GM12892 (cell line): ENCODE measurements around the gene DNAJB14.

Experiments
- DNase-seq: peaks from one replicate; pipeline ENCODE4 v3.0.0; 2011; ENCODE audit not compliant: insufficient read length
- FAIRE-seq: peaks from 2 replicates; lab custom pipeline; 2011; peaks lifted over from hg19 to GRCh38; lab: Jason Lieb, UNC
- POLR2A ChIP-seq: IDR thresholded peaks from 2 replicates; pipeline ENCODE4 v1.6.1; 2011; ENCODE audit warnings: low read depth, low read length, control low read depth
- POLR2AphosphoS5 ChIP-seq: IDR thresholded peaks from 2 replicates; pipeline ENCODE4 v1.6.1; 2011; ENCODE audit warnings: low read depth, low read length, control low read depth
- TAF1 ChIP-seq: IDR thresholded peaks from 2 replicates; pipeline ENCODE4 v1.6.1; 2011; ENCODE audit warnings: low read depth, mild to moderate bottlenecking, control low read depth, low read length, borderline replicate concordance

The DNAJB14 gene

DNA sequence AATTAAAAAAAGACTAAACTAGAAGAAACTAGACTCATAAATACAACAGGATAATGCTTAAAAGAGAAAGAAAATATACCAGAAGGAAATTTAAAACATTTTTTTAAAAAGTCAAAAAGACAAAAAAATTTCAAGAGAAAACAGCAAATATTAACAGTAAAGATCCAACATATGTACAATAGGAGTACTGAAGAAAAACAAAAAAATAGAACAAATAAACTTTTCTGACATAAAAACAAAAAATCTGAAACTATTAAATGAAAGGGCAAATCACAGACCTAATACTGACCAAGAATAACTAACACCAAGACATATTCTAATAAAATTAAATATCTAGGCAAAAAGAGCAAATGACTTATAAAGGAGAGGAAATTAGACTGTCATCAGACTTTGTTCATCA lies 11.5 kb downstream of the DNAJB14 start:
- FAIRE-seq: no peak
- no peak for DNase-seq
- TF ChIP-seq POLR2AphosphoS5 (no peak), TAF1 (no peak), POLR2A (no peak)

DNA sequence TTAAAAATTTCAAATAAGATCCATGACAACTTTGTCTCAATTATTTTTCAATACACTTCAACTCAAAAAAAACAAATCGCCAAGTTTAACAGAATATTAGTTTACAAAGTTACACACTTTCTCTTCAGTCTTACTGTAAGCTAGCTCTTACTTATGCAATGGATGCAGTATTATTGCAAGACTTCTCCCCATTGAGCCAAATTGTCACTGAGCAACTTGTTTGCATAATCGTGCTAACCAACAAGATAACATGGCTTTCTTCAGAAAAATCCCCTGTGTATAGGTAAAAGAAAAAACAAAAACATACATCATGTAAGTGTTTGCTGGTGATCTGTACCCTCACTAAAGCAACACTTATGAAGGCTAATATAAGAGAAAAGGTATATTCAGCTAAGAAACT lies 18.9 kb downstream of the DNAJB14 start:
- TF ChIP-seq POLR2A (no peak), TAF1 (no peak), POLR2AphosphoS5 (no peak)
- DNase-seq (no peak), FAIRE-seq (no peak)

DNA sequence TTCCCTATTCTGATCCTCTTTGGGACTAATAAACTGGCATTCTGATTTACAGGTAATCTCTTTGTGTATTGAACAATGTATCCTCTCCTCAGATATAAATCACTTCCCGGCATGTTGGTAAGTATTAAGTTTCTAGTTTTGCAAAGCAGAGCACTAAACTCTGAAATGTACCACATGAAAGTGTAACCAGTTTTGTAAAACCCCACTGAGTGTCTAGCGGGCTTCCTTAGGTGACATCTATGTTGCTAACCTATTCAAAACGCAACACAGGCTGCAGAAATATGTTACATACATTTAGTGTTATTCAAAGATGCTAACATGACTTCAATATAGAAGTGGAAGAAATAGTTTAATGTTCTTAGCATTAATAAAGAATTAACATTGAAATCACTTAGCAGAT lies 25.2 kb downstream of the DNAJB14 start:
- no peak for DNase-seq
- FAIRE-seq: no peak
- TF ChIP-seq TAF1 (no peak), POLR2AphosphoS5 (no peak), POLR2A (no peak)

DNA sequence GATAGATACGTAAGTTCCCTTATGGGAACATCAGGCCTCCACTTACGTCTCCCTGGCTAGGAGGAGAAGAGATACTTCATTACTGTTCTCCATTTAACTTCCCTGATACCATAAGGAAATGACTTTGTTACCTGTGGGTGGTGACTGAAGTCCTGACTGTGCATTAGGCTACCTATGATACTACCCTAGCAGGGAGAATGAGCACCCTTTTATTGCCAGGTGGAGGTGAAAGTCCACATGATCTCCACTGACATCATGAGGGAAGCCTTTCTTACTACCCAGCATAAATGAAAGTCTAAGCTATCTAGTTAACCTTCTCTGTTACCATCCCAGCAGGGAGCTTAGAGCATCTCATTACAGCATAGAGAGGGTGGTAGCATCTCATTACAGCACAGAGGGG lies 27.8 kb downstream of the DNAJB14 start:
- TF ChIP-seq POLR2AphosphoS5 (no peak), POLR2A (no peak), TAF1 (no peak)

GRCh38 chr4:99917575-99917974 lies 28.8 kb downstream of the DNAJB14 start:
- DNase-seq: no peak
- no peak for FAIRE-seq
- TF ChIP-seq TAF1 (no peak), POLR2AphosphoS5 (no peak), POLR2A (no peak)

More for the DNA sequence above, 27.8 kb downstream of the DNAJB14 start:
- FAIRE-seq: peak; percentile 56
- DNase-seq: no peak

- TF ChIP-seq TAF1: no peak
- TF ChIP-seq POLR2AphosphoS5: no peak
- no peak for TF ChIP-seq POLR2A
- no peak for DNase-seq
- no peak for FAIRE-seq
Observed at GRCh38 chr4:99915449-99915848, 31.0 kb downstream of the DNAJB14 start.

DNA sequence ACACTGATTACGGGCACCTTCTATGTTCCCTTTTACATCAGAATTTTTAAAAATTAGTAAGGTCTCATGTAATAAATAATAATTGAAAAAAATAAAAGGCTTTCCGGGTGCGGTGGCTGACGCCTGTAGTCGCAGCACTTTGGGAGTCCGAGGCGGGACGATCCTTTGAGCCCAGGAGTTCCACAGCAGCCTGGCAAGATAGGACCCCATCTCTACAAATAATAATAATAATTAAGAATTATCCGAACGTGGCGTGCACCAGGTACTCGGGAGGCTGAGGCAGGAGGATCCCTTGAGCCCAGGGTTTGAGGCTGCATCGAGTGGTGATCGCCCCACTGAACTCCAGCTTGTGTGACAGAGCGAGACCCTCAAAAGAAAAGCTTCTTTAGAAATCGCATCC lies 51.4 kb downstream of the DNAJB14 start:
- FAIRE-seq: no peak
- TF ChIP-seq POLR2AphosphoS5 (no peak), POLR2A (no peak), TAF1 (no peak)

DNA sequence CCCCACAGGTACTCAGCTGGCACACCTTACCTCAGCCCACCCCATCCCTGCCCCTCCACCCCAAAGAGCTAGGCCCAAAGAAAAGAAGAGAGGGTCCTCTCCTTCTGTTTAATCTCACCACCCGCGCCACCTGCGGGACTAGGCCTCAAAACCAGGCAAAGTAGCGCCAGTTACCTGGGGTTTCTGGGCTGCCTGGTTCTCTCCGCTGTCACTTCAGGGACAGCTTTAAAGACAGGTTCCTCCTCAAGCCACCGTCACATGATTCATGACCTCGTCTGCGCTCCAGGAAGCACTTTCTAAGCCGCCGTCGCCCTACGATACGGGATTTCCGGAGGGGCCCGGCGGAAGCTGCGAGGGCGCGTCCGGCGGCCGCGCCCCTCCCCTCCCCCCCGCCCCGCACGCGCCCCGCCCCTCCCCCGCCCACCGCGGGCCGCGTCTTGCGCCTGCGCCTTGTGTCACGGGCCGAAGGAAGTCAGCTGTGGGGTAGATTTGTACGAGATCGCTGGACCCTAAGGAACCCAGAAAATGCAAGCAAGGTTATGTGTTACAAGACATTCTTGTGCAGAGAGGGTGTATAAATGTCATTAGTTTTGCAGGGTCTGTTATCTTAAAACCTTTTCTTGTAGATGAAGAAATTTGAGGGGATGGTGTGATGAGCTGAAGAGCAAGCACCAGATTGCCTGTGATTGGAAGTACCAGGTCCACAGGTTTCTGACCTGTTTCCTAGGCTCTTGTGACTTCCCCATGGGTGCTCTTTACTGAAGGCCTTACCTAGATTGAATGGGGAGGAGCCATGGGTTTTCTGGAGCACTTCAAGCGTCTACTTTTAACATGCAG lies 52.0 kb downstream of the DNAJB14 start, which contains the start of gene LAMTOR3:
TSS of gene LAMTOR3 (minus strand) at position 267 of the 837 bp plus-strand sequence. CDS start 464 bp downstream, outside the sequence.
- FAIRE-seq: peak; percentile 98
- peak; percentile 75 for DNase-seq
- TF ChIP-seq POLR2A: peak; percentile 73
- TF ChIP-seq TAF1: peak; percentile 66; the same call in 1 of the 2 replicates
- TF ChIP-seq POLR2AphosphoS5: peak; percentile 66; the same call in 1 of the 2 replicates

More for the DNA sequence above, 51.4 kb downstream of the DNAJB14 start:
- no peak for DNase-seq

- FAIRE-seq: peak; percentile 36
Observed at GRCh38 chr4:99893839-99894160, 52.6 kb downstream of the DNAJB14 start.

GRCh38 chr4:99893029-99893428 lies 53.4 kb downstream of the DNAJB14 start:
- no peak for TF ChIP-seq POLR2A
- no peak for TF ChIP-seq TAF1
- TF ChIP-seq POLR2AphosphoS5: no peak
- DNase-seq: no peak
- FAIRE-seq: no peak

More at GRCh38 chr4:99893839-99894160, 52.6 kb downstream of the DNAJB14 start:
- no peak for TF ChIP-seq POLR2A
- no peak for TF ChIP-seq POLR2AphosphoS5
- no peak for TF ChIP-seq TAF1
- no peak for DNase-seq

DNA sequence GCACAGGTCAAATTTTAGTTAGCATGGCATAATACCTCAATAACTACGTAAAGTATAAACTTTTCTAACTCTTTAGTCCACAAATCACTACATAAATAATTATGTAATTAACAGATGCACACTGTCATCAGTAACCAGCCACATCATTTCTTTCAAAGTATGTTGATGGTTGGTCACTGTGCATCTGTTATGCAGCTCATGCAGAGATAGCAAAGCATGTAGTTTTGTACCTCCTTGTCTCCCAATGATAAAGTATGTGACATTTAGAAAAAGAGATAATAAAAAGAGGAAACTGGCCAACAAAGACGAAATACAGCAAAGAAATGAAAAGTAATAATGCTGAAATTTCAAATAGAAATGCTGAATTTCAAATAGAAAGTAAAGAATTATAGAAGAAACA lies 55.1 kb downstream of the DNAJB14 start:
- DNase-seq: no peak
- FAIRE-seq: no peak
- TF ChIP-seq POLR2AphosphoS5: no peak
- TF ChIP-seq POLR2A: no peak
- TF ChIP-seq TAF1: no peak

- no peak for FAIRE-seq
Observed at GRCh38 chr4:99887837-99888236, 58.6 kb downstream of the DNAJB14 start.

GRCh38 chr4:99886146-99886545 lies 60.3 kb downstream of the DNAJB14 start:
- no peak for FAIRE-seq
- DNase-seq: no peak
- TF ChIP-seq TAF1: no peak
- TF ChIP-seq POLR2A: no peak
- TF ChIP-seq POLR2AphosphoS5: no peak

More at GRCh38 chr4:99887837-99888236, 58.6 kb downstream of the DNAJB14 start:
- no peak for DNase-seq
- TF ChIP-seq POLR2AphosphoS5 (no peak), TAF1 (no peak), POLR2A (no peak)
